CD4-positive, alpha-beta T cell treated with Interleukin-15 for 1 hour (primary cell): ENCODE results near the gene KCNIP4.

ENCODE experiments used
- DNase-seq: peaks from one replicate; pipeline ENCODE4 v3.0.0-alpha.2; 2020

The KCNIP4 gene

DNA sequence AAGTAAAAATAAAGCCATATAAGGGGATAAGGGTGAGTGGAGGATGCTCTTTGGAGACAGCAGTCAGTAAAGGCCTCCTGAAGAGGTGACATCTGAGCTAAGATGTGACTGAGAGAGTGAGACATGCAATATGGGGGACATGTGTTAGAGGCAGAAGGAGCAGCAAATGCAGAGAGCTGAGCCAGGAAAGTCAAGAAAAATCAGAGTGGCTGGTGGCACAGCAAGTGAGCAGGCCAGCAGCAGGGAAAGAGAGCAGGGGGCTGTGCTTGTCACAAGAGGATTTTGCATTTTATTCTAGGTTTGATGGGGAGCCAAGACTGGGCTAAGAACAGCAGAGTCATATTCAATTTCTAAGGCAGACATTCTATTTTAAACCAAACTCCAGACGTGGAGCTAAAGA is 394.5 kb downstream of the KCNIP4 start:
- DNase-seq: no peak

- no peak for DNase-seq
These were observed 396.1 kb downstream of the KCNIP4 start for GRCh38 chr4:21552455-21552854.

DNA sequence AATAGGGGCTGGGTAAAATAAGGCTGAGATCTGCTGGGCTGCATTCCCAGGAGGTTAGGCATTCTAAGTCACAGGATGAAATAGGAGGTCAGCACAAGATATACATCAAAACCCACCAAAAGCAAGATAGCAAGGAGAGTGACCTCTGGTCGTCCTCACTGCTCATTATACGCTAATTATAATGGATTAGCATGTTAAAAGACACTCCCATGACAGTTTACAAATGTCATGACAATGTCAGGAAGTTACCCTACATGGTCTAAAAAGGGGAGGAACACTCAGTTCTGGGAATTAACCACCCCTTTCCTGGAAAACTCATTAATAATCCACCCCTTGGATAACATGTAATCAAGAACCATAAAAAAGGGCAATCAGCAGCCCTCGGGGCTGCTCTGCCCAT is 403.6 kb downstream of the KCNIP4 start:
- no peak for DNase-seq

- DNase-seq: no peak
These were observed 404.2 kb downstream of the KCNIP4 start for GRCh38 chr4:21544415-21544814.

GRCh38 chr4:21543514-21543913 is 405.1 kb downstream of the KCNIP4 start:
- no peak for DNase-seq

GRCh38 chr4:21535898-21536297 is 412.7 kb downstream of the KCNIP4 start:
- no peak for DNase-seq

- DNase-seq: no peak
These were observed 417.5 kb downstream of the KCNIP4 start for GRCh38 chr4:21531048-21531447.

DNA sequence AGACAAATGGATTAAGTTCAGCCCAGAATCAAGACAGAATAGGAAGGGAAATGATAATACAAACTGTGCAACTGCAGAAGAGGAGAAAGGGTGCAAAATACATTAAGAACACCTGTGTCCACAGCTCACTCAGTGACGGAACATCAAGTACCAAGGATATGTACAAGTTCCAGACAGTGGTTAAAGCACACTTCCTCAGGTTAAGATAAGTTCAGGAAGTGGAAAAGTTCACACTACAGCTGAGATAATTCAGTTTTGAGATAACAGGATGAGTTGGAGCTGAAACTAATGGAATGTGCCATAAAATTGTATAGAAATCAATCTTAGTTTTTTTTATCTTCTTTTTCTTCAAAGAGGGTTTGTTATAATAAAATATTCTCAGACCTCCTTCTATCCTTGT is 419.4 kb downstream of the KCNIP4 start:
- no peak for DNase-seq

GRCh38 chr4:21522296-21522695 is 426.3 kb downstream of the KCNIP4 start:
- DNase-seq: no peak

GRCh38 chr4:21517126-21517859 is 431.3 kb downstream of the KCNIP4 start:
- DNase-seq: no peak

GRCh38 chr4:21514022-21514694 is 434.4 kb downstream of the KCNIP4 start:
- DNase-seq: no peak

GRCh38 chr4:21512353-21512752 is 436.2 kb downstream of the KCNIP4 start:
- DNase-seq: no peak

DNA sequence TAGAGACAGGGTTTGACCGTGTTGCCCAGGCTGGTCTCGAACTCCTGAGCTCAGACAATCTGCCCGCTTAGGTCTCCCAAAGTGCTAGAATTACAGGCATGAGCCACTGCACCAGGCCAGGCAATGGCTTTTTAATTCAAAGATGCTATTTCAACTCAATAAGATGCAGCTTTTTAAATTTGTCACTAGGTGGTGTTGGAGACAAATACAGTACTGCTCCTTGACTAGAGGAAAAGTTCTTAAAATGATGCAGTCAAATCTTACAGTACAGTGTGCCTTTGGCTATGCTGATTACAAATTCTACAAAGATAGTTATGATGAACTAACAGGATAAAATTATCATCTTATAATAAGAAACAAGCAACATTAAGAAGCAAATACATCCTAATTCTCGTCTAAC is 441.1 kb downstream of the KCNIP4 start:
- no peak for DNase-seq

- DNase-seq: no peak
These were observed 457.9 kb downstream of the KCNIP4 start for GRCh38 chr4:21490682-21491081.

DNA sequence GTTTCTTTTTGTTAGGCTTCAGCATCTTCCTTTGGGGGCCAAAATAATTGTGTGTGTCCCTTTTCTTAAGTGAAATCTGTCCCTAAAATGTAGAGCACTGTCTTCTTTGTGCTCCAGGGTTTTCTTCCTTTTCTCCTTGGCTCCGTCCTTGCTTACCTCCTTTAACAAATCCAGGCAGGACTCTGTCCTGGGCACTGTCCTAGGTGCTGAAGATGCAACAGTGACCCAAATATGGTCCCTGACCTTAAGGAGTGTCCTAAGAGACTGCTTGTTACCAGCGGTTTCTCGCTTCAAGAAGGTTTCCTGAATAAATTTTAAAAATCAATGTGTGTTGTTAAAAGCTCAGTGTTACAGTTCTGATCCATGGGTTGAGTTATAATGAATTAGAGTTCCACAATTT is 471.8 kb downstream of the KCNIP4 start:
- DNase-seq: no peak

DNA sequence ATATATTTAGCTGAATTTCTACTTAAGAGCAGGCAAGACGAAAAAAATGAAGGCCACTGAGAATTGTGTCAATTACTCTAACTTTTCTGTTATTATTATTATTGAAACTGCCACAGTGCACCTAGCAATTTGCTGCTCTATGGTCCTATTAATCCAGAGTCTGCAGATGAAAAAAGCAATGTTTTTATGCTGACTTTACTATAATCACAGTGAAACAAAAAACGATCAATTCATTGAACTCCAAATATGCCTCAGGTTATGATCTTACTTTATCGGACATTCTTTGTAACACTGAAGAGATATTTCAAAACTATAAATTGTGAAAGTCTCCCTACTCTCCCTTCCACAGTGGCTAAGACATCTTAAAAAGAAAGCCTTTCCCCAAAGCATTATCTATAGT is 474.4 kb downstream of the KCNIP4 start:
- no peak for DNase-seq

DNA sequence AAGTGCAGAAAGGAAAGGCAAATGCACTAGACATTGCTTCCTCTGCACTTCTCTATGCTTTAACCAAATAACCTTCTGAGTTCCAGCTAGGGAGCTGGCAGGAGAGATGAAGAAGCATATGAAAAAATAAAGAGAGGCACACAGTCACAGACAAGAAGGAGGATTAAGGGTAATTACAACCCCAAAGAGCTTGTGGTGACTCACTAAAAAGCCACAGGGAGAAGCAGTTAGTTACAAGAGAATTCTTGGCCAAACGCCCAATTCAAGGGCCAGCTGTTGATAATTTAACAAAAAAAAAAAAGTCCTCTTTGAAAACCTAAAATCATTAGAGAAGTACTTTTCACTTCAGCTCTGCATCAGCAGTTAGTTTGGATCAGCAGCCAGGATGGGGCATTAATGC is 478.0 kb downstream of the KCNIP4 start:
- DNase-seq: no peak

DNA sequence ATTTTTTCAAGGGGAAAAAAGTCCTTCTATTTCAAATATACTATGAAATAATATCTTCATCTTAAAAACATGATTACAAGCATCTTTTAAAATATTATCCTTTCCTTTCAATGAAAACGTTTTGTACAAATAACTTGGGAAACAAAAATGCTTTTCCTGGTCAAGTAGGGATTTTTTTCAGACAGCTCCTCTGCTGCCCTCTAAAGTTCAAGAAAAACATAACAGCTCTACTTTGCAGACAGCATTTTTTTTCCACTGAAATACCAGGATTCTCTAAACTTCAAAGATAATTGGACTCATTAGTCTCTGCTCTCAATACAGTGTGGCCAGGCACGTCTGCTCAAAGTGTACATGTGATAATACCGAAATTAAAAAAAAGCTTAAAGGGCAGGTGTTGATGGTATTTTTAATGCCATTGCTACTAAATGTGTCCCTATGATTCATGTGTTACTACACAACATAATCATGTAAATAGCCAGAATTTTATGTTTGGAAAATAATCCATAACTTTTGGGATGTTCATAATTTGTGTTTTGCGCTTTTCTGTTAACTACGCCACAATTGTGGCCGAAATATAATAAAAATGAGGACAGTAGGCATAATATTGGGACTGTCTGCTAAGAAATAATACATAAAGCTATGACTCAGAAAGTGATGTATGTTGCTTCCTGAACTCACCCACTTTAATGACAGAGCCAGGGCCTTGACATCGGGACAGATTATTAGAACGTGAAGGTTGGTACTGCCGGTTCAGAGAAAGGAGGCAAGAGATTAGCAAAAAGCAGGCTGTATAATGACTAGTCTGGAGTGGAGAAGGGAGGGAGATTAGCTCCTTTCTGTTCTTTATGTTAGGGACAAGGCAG is 478.9 kb downstream of the KCNIP4 start:
- DNase-seq: no peak

DNA sequence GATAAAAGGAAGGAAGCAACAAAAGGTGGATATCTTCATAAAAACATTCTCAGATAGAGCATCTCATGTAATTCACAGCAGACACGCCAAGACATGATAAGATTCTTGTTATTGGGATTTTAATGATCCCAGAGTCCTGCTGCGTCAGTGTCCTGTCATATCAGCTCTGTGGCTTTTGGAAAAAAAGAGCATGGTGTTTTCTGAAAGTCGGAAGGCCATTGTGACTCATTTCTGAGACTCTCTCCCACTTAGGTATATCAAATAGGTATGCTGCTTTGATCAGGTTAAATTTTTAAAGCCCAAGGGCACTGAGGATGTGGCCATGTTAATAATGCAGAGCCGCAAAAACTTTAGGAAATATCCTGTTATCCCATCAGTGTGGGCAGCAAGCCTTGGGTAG is 481.0 kb downstream of the KCNIP4 start:
- no peak for DNase-seq

DNA sequence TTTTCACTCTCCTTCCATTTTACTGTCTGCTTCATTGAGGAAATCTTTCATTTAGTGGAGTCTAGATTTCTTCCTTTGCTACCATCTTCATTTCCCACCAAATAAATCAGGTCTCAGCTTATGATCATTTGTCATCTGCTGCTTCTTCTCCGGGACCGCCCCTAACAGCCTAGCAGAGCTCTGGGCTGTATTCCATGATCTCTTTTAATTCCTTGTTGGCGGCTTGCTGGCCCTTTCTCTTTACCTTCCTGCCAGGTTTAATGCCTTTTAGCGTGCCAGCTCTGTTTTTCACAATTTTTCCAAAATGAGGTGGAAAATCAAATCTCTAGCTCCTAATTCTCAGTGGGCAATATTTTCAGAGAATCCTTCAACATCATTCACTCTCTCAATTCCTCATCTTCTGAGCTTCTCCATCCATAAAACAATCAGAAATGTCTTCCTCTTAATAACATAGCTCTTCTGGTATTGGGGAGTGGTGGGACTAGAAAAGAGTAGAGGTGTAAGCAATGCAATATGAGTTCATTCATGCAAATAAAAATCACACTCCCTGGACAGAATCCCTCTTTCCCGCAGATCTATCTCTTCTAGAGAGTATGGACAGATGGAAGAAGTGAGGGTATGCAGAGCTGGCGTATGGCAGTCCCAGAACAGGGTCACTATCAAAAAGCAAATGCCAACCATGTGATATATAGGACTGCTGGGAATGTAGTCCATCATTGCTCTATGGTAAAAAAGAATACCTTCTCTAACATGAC is 491.3 kb downstream of the KCNIP4 start:
- no peak for DNase-seq

DNA sequence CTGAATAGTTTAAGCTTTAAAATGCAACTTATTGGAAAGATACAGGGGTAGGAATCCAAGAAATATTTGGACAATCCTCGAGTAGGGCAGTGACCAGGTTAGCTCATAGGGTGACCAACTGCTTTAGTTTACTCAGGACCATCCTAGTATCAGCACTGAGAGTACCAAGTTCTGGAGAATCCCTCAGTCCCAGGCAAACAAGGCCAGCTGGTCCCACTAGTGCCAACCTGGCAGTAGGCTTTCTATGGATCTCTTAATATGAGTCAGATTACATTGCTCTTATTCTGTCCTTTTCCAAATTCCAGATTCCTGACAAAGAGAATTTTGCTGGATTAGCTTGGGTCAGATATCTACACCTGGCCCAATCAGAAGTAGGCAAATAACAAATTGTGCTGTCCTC is 493.7 kb downstream of the KCNIP4 start:
- DNase-seq: no peak

DNA sequence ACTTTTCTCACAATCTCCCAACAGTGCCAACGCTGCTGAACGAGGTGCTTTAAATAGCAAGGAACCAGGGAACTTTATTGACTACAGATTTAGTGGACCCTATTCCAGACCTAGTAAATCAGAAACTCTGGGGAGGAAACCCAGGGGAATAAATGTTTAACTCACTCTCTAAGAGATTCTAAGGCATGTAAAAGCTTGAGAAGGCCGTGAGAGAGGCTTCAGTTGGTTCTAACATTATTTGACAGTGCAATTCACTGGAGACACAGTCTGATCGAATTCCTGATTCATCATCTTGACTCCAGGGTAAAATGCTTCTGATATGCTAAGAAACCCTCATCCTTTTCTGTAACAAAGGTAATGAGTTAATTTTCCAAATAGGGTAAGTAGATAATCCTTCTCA is 494.4 kb downstream of the KCNIP4 start:
- DNase-seq: no peak

DNA sequence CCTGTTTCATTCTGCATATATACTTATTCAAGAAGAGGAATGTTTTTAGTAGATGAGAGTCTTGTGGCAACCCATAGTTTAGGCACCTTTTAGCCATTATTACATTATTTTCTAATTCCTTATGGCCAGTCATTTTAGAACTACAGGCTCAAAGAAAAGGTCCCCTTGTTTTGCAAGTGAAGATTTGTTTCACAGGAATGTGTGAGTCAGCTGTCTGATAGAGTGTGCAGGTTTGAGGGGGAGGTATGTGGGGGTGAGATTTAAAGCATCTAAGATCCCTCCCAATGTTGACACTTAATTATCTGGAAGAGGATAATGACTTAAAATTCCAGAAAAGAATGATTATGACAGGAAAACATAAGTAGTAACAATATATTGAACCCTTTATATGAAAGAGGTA is 495.6 kb downstream of the KCNIP4 start:
- no peak for DNase-seq
